ENCODE results near the gene LAMP2.

DNA sequence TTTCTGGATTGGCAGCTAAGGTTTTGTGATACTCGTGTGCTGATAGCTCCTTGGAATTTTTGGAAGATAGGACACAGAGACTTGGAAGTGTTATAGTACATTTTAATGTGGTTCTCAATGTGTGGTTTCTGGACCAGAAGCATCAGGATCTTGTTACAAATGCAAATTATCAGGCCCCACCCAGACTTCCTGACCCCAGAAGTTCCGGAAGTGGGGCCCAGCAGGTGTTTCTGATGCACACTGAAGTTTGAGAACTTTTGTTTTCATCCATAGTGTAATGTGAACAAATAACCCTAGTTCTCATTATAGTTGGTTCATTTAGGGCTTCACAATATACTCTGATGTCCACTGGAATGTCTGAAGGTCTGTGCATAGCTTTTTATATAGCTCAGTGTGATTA, 49.6 kb downstream of the LAMP2 start:
- TF ChIP-seq, protein P1, sequence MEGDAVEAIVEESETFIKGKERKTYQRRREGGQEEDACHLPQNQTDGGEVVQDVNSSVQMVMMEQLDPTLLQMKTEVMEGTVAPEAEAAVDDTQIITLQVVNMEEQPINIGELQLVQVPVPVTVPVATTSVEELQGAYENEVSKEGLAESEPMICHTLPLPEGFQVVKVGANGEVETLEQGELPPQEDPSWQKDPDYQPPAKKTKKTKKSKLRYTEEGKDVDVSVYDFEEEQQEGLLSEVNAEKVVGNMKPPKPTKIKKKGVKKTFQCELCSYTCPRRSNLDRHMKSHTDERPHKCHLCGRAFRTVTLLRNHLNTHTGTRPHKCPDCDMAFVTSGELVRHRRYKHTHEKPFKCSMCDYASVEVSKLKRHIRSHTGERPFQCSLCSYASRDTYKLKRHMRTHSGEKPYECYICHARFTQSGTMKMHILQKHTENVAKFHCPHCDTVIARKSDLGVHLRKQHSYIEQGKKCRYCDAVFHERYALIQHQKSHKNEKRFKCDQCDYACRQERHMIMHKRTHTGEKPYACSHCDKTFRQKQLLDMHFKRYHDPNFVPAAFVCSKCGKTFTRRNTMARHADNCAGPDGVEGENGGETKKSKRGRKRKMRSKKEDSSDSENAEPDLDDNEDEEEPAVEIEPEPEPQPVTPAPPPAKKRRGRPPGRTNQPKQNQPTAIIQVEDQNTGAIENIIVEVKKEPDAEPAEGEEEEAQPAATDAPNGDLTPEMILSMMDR (IDR thresholded peaks at IDR 0.05; ENCODE audit: low read length), result no peak
- TF ChIP-seq EZH2 (optimal IDR thresholded peaks at IDR 0.05; ENCODE audit: low read depth, low read length), result no peak

All from MM.1S (cell line).